PC-3 (cell line): Measurements from ENCODE around the gene OR2A5. TPM values are rescaled to one million over a fixed set of nuclear protein-coding genes. Genes with fewer than 3 reads are reported as not detected.

Experiments used
- ATAC-seq: fragments of 200-7000 bp; cut with Tn5 transposase; 2 replicates; pipeline ENCODE4 v1.9.1; 2020; ENCODE audit warnings: mild to moderate bottlenecking, moderate library complexity
- BruUV-seq: library from RNA; stranded (reverse); fragments of 400-500 nt; replicated peaks from 2 replicates; lab custom pipeline; 2021; lab: Mats Ljungman, UMichigan
- CTCF ChIA-PET: fragments of 300-600 bp; sonication (Branson Sonifier 250); formaldehyde crosslinking; loops from one replicate; lab custom pipeline; 2022; ENCODE audit warnings: antibody characterized with exemption; lab: Charles Lee
- POLR2A ChIA-PET: fragments of 300-600 bp; sonication (Branson Sonifier 250); formaldehyde crosslinking; loops from one replicate; lab custom pipeline; 2022; ENCODE audit warnings: antibody characterized with exemption; ENCODE audit not compliant: unreplicated experiment; lab: Charles Lee
- DNase-seq: peaks from one replicate; pipeline ENCODE4 v3.0.0-alpha.2; 2015
- H2AFZ ChIP-seq: fragments of 300-600 bp; sonication (generic); 2 replicates; pipeline ENCODE4 v1.6.0; 2016; ENCODE audit warnings: antibody characterized with exemption, low read length
- H3F3A ChIP-seq: fragments of 300-600 bp; sonication (generic); one replicate; pipeline ENCODE4 v1.6.0; 2017; ENCODE audit warnings: antibody characterized with exemption, low read length, control low read depth, mild to moderate bottlenecking; ENCODE audit not compliant: unreplicated experiment
- H3K27ac ChIP-seq: fragments of 300-600 bp; sonication (generic); 2 replicates; pipeline ENCODE4 v1.5.1; 2016; ENCODE audit warnings: mild to moderate bottlenecking, low read length
- H3K27me3 ChIP-seq: fragments of 300-600 bp; sonication (generic); 2 replicates; pipeline ENCODE4 v1.6.1; 2016; ENCODE audit warnings: low read length, mixed read lengths
- H3K36me3 ChIP-seq: fragments of 300-600 bp; sonication (generic); 2 replicates; pipeline ENCODE4 v1.6.1; 2016; ENCODE audit warnings: low read depth, mixed run types, low read length, mixed read lengths
- H3K4me1 ChIP-seq: fragments of 300-600 bp; sonication (generic); 2 replicates; pipeline ENCODE4 v1.5.1; 2016; ENCODE audit warnings: low read length; ENCODE audit not compliant: insufficient read depth
- H3K4me2 ChIP-seq: fragments of 300-600 bp; sonication (generic); 2 replicates; pipeline ENCODE4 v1.6.0; 2016; ENCODE audit warnings: low read length
- H3K4me3 ChIP-seq: fragments of 300-600 bp; sonication (generic); 2 replicates; pipeline ENCODE4 v1.5.1; 2016; ENCODE audit warnings: mild to moderate bottlenecking, low read length, mixed read lengths
- H3K79me2 ChIP-seq: fragments of 300-600 bp; sonication (generic); 2 replicates; pipeline ENCODE4 v1.6.1; 2017; ENCODE audit warnings: low read length, mixed read lengths
- H3K9ac ChIP-seq: fragments of 300-600 bp; sonication (generic); 2 replicates; pipeline ENCODE4 v1.6.0; 2016; ENCODE audit warnings: mild to moderate bottlenecking, low read length
- H3K9me2 ChIP-seq: fragments of 300-600 bp; sonication (generic); replicated peaks from 2 replicates; pipeline ENCODE4 v1.6.1; 2016; ENCODE audit warnings: mixed run types, low read length, mixed read lengths
- H3K9me3 ChIP-seq: fragments of 300-600 bp; sonication (generic); 2 replicates; pipeline ENCODE4 v1.6.1; 2016; ENCODE audit warnings: low read length, mixed read lengths
- H4K20me1 ChIP-seq: fragments of 300-600 bp; sonication (generic); 2 replicates; pipeline ENCODE4 v1.6.1; 2016; ENCODE audit warnings: low read length, mixed read lengths
- CTCF ChIP-seq: fragments of 300-600 bp; sonication (generic); conservative IDR thresholded peaks from 2 replicates; pipeline ENCODE4 v1.5.1; 2017; ENCODE audit warnings: antibody characterized with exemption, low read depth, mild to moderate bottlenecking, low read length
- EZH2 ChIP-seq: fragments of 300-600 bp; sonication (generic); IDR thresholded peaks from one replicate; pipeline ENCODE4 v1.6.1; 2017; ENCODE audit warnings: antibody characterized with exemption, mild to moderate bottlenecking, low read length; ENCODE audit not compliant: unreplicated experiment
- EZH2phosphoT487 ChIP-seq: fragments of 300-600 bp; sonication (generic); IDR thresholded peaks from 2 replicates; pipeline ENCODE4 v1.6.1; 2018; ENCODE audit warnings: mild to moderate bottlenecking, antibody characterized with exemption, low read length, borderline replicate concordance
- intact Hi-C: fragments of 100-400 bp; cut with micrococcal nuclease; formaldehyde crosslinking; loops from 2 replicates; pipeline ENCODE4 v1.9.0; 2023
- total RNA-seq: library from RNA; depleted of rRNA; stranded (reverse); fragments of >200 nt; gene quantifications from 2 replicates; pipeline ENCODE4 v1.2.3, GENCODE V29; 2014

OR2A5 gene
- total RNA-seq, 1 experiment from 2014 or later, result not detected

- no TSS peak for BruUV-seq
- H3K79me2 ChIP-seq, result no peaks in the 10 kb centered on the region
- intact Hi-C loops, result no loop called here
Observed at GRCh38 chr7:144023171-144023827, 25.4 kb upstream of the OR2A5 start.

GRCh38 chr7:144024213-144024612 is 24.5 kb upstream of the OR2A5 start:
- Histone ChIP-seq H3K9me3 (no peaks in the 10 kb centered on the region), H3K4me3 (no peak overlapping the region), H3K9me2 (no peaks in the 10 kb centered on the region), H3K36me3 (no peaks in the 10 kb centered on the region), H3K79me2 (no peaks in the 10 kb centered on the region), H2AFZ (no peak overlapping the region), H3K4me2 (no peak overlapping the region), H3K27me3 (no peaks in the 10 kb centered on the region), H3K27ac (no peak overlapping the region), H3K4me1 (peaks cover 13% of the 10 kb centered on the region; the same call in 1 of the 2 replicates), H3F3A (no peaks in the 10 kb centered on the region), H3K9ac (no peak overlapping the region), H4K20me1 (no peaks in the 10 kb centered on the region)
- ChIA-PET POLR2A (no interaction called here), CTCF (no interaction called here)
- TF ChIP-seq EZH2phosphoT487 (no peak), EZH2 (no peak), CTCF (no peak)
- intact Hi-C loops, result no loop called here
- no peak for ATAC-seq
- no peak for DNase-seq
- no TSS peak for BruUV-seq

More at GRCh38 chr7:144023171-144023827, 25.4 kb upstream of the OR2A5 start:
- POLR2A ChIA-PET, result no interaction called here
- Histone ChIP-seq H3K27me3 (no peaks in the 10 kb centered on the region), H3K9ac (no peak overlapping the region), H3K4me3 (no peak overlapping the region), H3K9me2 (no peaks in the 10 kb centered on the region), H3K36me3 (no peaks in the 10 kb centered on the region), H3K27ac (no peak overlapping the region), H3K4me1 (peaks cover 15% of the 10 kb centered on the region; the same call in 1 of the 2 replicates), H3K4me2 (no peak overlapping the region), H3K9me3 (no peaks in the 10 kb centered on the region), H3F3A (no peaks in the 10 kb centered on the region), H2AFZ (no peak overlapping the region), H4K20me1 (no peaks in the 10 kb centered on the region)
- DNase-seq (no peak), ATAC-seq (no peak)
- TF ChIP-seq EZH2phosphoT487 (no peak), CTCF (no peak), EZH2 (no peak)
- CTCF ChIA-PET, result interaction anchor here (1.0 kb wide), 1 partner anchor 105 kb away, joined by 4 read pairs; no protein-coding TSS in a partner anchor

GRCh38 chr7:144026203-144026883 is 22.4 kb upstream of the OR2A5 start:
- Histone ChIP-seq H3K4me3 (no peak overlapping the region), H3K36me3 (no peaks in the 10 kb centered on the region), H3K9me3 (no peaks in the 10 kb centered on the region), H3K27ac (no peak overlapping the region), H3F3A (no peaks in the 10 kb centered on the region), H3K9me2 (no peaks in the 10 kb centered on the region), H3K4me2 (no peak overlapping the region), H4K20me1 (no peaks in the 10 kb centered on the region), H3K9ac (no peak overlapping the region), H3K79me2 (no peaks in the 10 kb centered on the region), H3K27me3 (no peaks in the 10 kb centered on the region), H3K4me1 (peaks cover 7% of the 10 kb centered on the region; the same call in 1 of the 2 replicates), H2AFZ (no peak overlapping the region)
- TF ChIP-seq CTCF, result no peak
- ATAC-seq, result no peak
- ChIA-PET CTCF (interaction anchor here (1.0 kb wide), 1 partner anchor 102 kb away, joined by 4 read pairs; no protein-coding TSS in a partner anchor), POLR2A (no interaction called here)
- no TSS peak for BruUV-seq
- no peak for DNase-seq
- intact Hi-C loops, result loop anchor here (2.0 kb wide), 1 partner anchor 134 kb away; no protein-coding TSS in a partner anchor
